CD4-positive, alpha-beta T cell (primary cell): ENCODE data around the gene MRPL39. TPM values are rescaled to one million over a fixed set of nuclear protein-coding genes. Genes with fewer than 3 reads are reported as not detected.

Source experiments
- ATAC-seq: fragments of 200-7000 bp; cut with Tn5 transposase; one replicate; pipeline ENCODE4 v1.10.0; 2022; ENCODE audit warnings: mild to moderate bottlenecking; ENCODE audit not compliant: poor library complexity
- CTCF ChIA-PET: fragments of 350-600 bp; sonication (Branson Sonifier 250); formaldehyde crosslinking; loops from one replicate; lab custom pipeline; 2021; ENCODE audit warnings: antibody characterized with exemption, inconsistent platforms; lab: Charles Lee
- POLR2A ChIA-PET: fragments of 350-600 bp; sonication (Branson Sonifier 250); formaldehyde crosslinking; loops from one replicate; lab custom pipeline; 2021; ENCODE audit warnings: antibody characterized with exemption, inconsistent platforms; lab: Charles Lee
- DNase-seq, 14 experiments: peaks; one replicate each; pipeline ENCODE4 v3.0.0-alpha.2; 2013 to 2020; ENCODE audit warnings: mixed read lengths in 2 of 14
- H3K27ac ChIP-seq, 2 donors: one replicate each; pipeline versions ENCODE4 v1.5.1 to v1.7.0; 2013; ENCODE audit warnings: low read length in 2 of 2, low read depth in 1 of 2, mild to moderate bottlenecking in 1 of 2
- H3K27me3 ChIP-seq, 2 experiments: 1 replicate in 1 of 2; 2 replicates in 1 of 2; pipeline versions ENCODE4 v1.6.1 to v1.7.0; 2013; ENCODE audit warnings: low read length in 2 of 2, control low read depth in 1 of 2, mild to moderate bottlenecking in 1 of 2, moderate library complexity in 1 of 2; ENCODE audit not compliant: insufficient read depth in 2 of 2, control insufficient read depth in 1 of 2
- H3K36me3 ChIP-seq: one replicate; pipeline ENCODE4 v1.6.1; 2013; ENCODE audit warnings: low read length, control low read depth; ENCODE audit not compliant: insufficient read depth
- H3K4me1 ChIP-seq: one replicate; pipeline ENCODE4 v1.6.1; 2013; ENCODE audit warnings: low read length, control low read depth; ENCODE audit not compliant: insufficient read depth
- H3K4me3 ChIP-seq: one replicate; pipeline ENCODE4 v1.5.1; 2013; ENCODE audit warnings: mild to moderate bottlenecking, low read length, moderate library complexity
- H3K9me3 ChIP-seq, 2 experiments: 1 replicate in 1 of 2; 2 replicates in 1 of 2; pipeline versions ENCODE4 v1.6.1 to v1.7.0; 2013; ENCODE audit warnings: low read length in 2 of 2, mild to moderate bottlenecking in 2 of 2, control low read depth in 1 of 2, moderate library complexity in 1 of 2; ENCODE audit not compliant: control insufficient read depth in 1 of 2, insufficient read depth in 1 of 2
- H3K27ac Mint-ChIP-seq: one replicate; pipeline ENCODE4 v1.8.0; 2020; ENCODE audit warnings: mixed read lengths
- H3K27me3 Mint-ChIP-seq: one replicate; pipeline ENCODE4 v1.8.0; 2021; ENCODE audit warnings: mixed read lengths
- H3K36me3 Mint-ChIP-seq: one replicate; pipeline ENCODE4 v1.8.0; 2021; ENCODE audit warnings: low read depth, mixed read lengths
- H3K4me1 Mint-ChIP-seq: one replicate; pipeline ENCODE4 v1.8.0; 2021; ENCODE audit warnings: low read depth, mixed read lengths
- H3K4me3 Mint-ChIP-seq: one replicate; pipeline ENCODE4 v1.8.0; 2020; ENCODE audit warnings: mild to moderate bottlenecking, mixed read lengths
- H3K9me3 Mint-ChIP-seq: one replicate; pipeline ENCODE4 v1.8.0; 2020; ENCODE audit warnings: mixed read lengths
- intact Hi-C, 2 experiments: fragments of 100-400 bp; cut with DNase I in 1 of 2; cut with micrococcal nuclease in 1 of 2; formaldehyde crosslinking; loops; one replicate each; pipeline versions ENCODE4 v1.15.1 to v1.9.0; 2023 to 2025; cut with DNase I, micrococcal nuclease
- polyA plus RNA-seq, 2 donors: library from polyadenylated mRNA; unstranded; fragments of 120-200 nt; gene quantifications; one replicate each; pipeline ENCODE4 v1.2.1, GENCODE V29; 2013
- total RNA-seq, 174 experiments: library from RNA in 2 of 174; stranded (reverse) in 2 of 174; gene quantifications; one replicate each; pipeline ENCODE4 v1.2.3 and lab custom pipeline; 2021 to 2026
- TF ChIP-seq, protein P1 (sequence below): fragments of 200-600 bp; IDR thresholded peaks from one replicate; pipeline ENCODE4 v1.8.0; 2022; ENCODE audit warnings: antibody characterized with exemption, mild to moderate bottlenecking

MRPL39 gene
- total RNA-seq = 10 to 100 TPM; 10.7 to 15.2 TPM
- 16.9 TPM for polyA plus RNA-seq (2013, experiment 1 of 2)
- polyA plus RNA-seq (2013, experiment 2 of 2) = 20.6 TPM
- total RNA-seq (lab: John Stamatoyannopoulos, UW) = 10.9 to 89.6 (median 20.5) reads per million in 172 experiments

DNA sequence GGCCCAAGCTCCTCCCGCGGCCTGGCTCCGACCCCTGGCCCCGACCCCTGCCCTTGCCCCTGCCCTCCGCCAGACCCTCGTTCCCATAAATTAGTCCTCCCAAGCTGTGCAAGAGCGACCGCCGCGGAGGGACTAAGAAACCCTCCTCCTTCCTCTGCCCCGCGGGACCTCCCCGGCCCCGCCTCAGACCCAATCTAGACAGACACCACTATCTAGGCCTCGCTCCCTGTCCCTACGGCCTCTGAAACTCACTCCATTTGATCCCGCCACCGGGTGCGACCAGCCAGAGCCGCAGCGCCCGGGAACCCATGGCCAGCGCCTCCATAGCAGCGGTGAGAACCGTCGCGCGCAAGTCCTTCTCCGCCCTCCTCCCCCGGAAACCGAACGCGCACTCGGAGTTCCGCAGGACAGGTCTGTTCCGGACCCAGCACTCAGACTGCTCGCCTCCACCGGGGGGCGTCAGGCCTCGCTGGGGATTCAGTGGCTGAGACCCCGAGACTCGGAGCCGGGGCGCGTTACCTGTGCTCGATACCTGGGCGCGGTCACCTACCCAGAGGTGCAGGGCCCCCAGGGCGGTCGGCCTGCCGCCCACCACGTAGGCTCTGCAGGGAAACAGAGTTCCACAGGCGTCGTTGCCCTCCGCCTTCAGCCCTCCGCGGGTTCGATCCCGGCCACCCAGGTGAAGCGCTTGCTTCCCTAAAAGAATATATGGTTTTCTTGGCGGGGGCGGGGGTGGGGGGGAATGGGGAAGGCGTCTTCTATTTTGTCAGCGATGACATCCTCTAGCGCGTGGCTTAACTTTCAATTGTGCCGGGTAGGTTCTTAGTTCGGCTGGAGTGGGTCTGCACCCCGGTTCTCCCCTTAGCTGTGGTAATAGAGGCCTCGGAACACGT is at the start of gene MRPL39:
TSS of gene MRPL39 (minus strand) at position 331 of the 893 bp plus-strand sequence. CDS start at position 325, 6 bp downstream.
- Histone ChIP-seq H3K27ac (peak within 1 kb of the TSS; percentile 64 to 67), H3K4me1 (peaks cover 24% of the 10 kb centered on the region), H3K36me3 (peaks cover 29% of the 10 kb centered on the region), H3K9me3 (no peaks in the 10 kb centered on the region), H3K27me3 (no peaks in the 10 kb centered on the region), H3K4me3 (peak within 1 kb of the TSS; percentile 87)
- H3K27ac Mint-ChIP-seq = peak within 1 kb of the TSS; percentile 92
- POLR2A ChIA-PET = interaction anchor here (0.7 to 3.8 kb wide), 11 partner anchors 10 to 128 kb away, joined by 3 to 32 read pairs (median 3); partner anchors contain the start of genes ATP5PF, GABPA and JAM2
- H3K27me3 Mint-ChIP-seq = no peaks in the 10 kb centered on the region
- CTCF ChIA-PET = interaction anchor here (0.5 to 2.0 kb wide), 9 partner anchors 33 to 1111 kb away, joined by 3 to 9 read pairs (median 3); partner anchors contain the start of genes APP, ATP5PF and GABPA
- DNase-seq (peak; percentile 75 to 92 (median 82)), ATAC-seq (peak; percentile 85)
- H3K4me3 Mint-ChIP-seq = peak within 1 kb of the TSS; percentile 100
- H3K4me1 Mint-ChIP-seq = peaks cover 51% of the 10 kb centered on the region
- H3K9me3 Mint-ChIP-seq = no peaks in the 10 kb centered on the region
- intact Hi-C loops = loop anchor here (1.0 to 5.0 kb wide), 13 partner anchors 31 to 1111 kb away; partner anchors contain the start of genes ATP5PF (in 2 of the 2), GABPA (in 2 of the 2), APP (in 1 of the 2) and JAM2 (in 1 of the 2)
- TF ChIP-seq, protein P1, sequence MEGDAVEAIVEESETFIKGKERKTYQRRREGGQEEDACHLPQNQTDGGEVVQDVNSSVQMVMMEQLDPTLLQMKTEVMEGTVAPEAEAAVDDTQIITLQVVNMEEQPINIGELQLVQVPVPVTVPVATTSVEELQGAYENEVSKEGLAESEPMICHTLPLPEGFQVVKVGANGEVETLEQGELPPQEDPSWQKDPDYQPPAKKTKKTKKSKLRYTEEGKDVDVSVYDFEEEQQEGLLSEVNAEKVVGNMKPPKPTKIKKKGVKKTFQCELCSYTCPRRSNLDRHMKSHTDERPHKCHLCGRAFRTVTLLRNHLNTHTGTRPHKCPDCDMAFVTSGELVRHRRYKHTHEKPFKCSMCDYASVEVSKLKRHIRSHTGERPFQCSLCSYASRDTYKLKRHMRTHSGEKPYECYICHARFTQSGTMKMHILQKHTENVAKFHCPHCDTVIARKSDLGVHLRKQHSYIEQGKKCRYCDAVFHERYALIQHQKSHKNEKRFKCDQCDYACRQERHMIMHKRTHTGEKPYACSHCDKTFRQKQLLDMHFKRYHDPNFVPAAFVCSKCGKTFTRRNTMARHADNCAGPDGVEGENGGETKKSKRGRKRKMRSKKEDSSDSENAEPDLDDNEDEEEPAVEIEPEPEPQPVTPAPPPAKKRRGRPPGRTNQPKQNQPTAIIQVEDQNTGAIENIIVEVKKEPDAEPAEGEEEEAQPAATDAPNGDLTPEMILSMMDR = peak; percentile 49
- peaks cover 44% of the 10 kb centered on the region for H3K36me3 Mint-ChIP-seq

DNA sequence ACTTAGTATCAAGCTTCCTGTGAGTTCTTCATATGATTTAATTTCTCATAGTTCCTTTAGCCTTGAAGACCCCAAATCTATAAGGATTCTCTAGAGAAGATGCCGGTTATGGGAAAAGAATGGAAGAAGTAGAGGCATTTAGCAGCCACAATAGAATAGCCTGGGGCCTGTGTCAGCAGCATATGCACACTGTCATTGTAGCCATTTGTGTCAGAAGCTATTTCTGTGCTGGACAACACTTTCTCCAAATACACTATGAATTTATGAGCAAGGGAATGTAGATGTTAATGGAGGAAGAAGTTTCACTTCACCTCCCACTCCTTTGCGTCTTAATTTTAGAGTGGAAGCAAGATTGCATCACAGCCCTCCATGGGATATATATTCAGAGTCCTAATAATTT is 49.1 kb upstream of the MRPL39 start:
- H3K27me3 ChIP-seq = peaks cover 0 to 4% of the 10 kb centered on the region in 2 experiments
- Mint-ChIP-seq H3K27ac (no peak overlapping the region), H3K4me1 (no peaks in the 10 kb centered on the region), H3K36me3 (no peaks in the 10 kb centered on the region), H3K27me3 (no peaks in the 10 kb centered on the region), H3K9me3 (no peaks in the 10 kb centered on the region), H3K4me3 (no peak overlapping the region)
- ChIA-PET POLR2A (no interaction called here), CTCF (interaction anchor here (0.7 kb wide), 1 partner anchor 1062 kb away, joined by 3 read pairs; no protein-coding TSS in a partner anchor)
- intact Hi-C loops = no loop called here
- H3K9me3 ChIP-seq = no peaks in the 10 kb centered on the region
- DNase-seq (no peak), ATAC-seq (no peak)
- H3K4me3 ChIP-seq = no peak overlapping the region
- TF ChIP-seq, protein P1 = no peak
- no peaks in the 10 kb centered on the region for H3K36me3 ChIP-seq
- no peaks in the 10 kb centered on the region for H3K4me1 ChIP-seq
- H3K27ac ChIP-seq = no peak overlapping the region

GRCh38 chr21:25649146-25649545 is 41.9 kb upstream of the MRPL39 start:
- Histone ChIP-seq H3K27ac (no peak overlapping the region), H3K9me3 (no peaks in the 10 kb centered on the region), H3K4me1 (no peaks in the 10 kb centered on the region), H3K4me3 (no peak overlapping the region), H3K36me3 (no peaks in the 10 kb centered on the region), H3K27me3 (no peaks in the 10 kb centered on the region)
- Mint-ChIP-seq H3K27ac (no peak overlapping the region), H3K4me1 (no peaks in the 10 kb centered on the region), H3K9me3 (no peaks in the 10 kb centered on the region), H3K27me3 (no peaks in the 10 kb centered on the region), H3K36me3 (no peaks in the 10 kb centered on the region), H3K4me3 (no peak overlapping the region)
- ChIA-PET CTCF (interaction anchor here (1.1 kb wide), 1 partner anchor 10 kb away, joined by 3 read pairs; no protein-coding TSS in a partner anchor), POLR2A (no interaction called here)
- intact Hi-C loops = no loop called here
- DNase-seq (peak in 2 of 14 experiments; percentile 19), ATAC-seq (no peak)
- TF ChIP-seq, protein P1 = no peak
